HepG2 (cell line): ENCODE measurements around the gene SLC25A20.

Source experiments
- CREB3 ChIP-seq: sonication (generic); formaldehyde crosslinking; IDR thresholded peaks from 2 replicates; pipeline ENCODE4 v1.5.0; 2020; ENCODE audit warnings: missing genetic modification reagents
- CTCF ChIP-seq: sonication (generic); formaldehyde crosslinking; IDR thresholded peaks from 2 replicates; pipeline ENCODE4 v1.5.0; 2020; ENCODE audit warnings: mild to moderate bottlenecking, missing genetic modification reagents, moderate library complexity
- POLR2AphosphoS5 ChIP-seq: IDR thresholded peaks from 2 replicates; pipeline ENCODE4 v1.6.1; 2012; ENCODE audit warnings: low read depth, low read length
- RAD21 ChIP-seq: fragments of 450-650 bp; formaldehyde crosslinking; IDR thresholded peaks from 2 replicates; pipeline ENCODE4 v1.5.0; 2020; ENCODE audit warnings: mild to moderate bottlenecking
- RXRA ChIP-seq: sonication (generic); formaldehyde crosslinking; IDR thresholded peaks from 2 replicates; pipeline ENCODE4 v1.5.1; 2020; ENCODE audit warnings: missing genetic modification reagents
- TF ChIP-seq, protein P1 (sequence below): sonication (generic); formaldehyde crosslinking; IDR thresholded peaks from 2 replicates; pipeline ENCODE4 v1.4.0; 2020; ENCODE audit warnings: mild to moderate bottlenecking, low read depth, missing genetic modification reagents

- TF ChIP-seq RAD21 (CRISPR knock-in tag): no peak
- TF ChIP-seq CTCF: no peak
- TF ChIP-seq RXRA (CRISPR knock-in tag): no peak
- no peak for TF ChIP-seq CREB3
- TF ChIP-seq, protein P1, sequence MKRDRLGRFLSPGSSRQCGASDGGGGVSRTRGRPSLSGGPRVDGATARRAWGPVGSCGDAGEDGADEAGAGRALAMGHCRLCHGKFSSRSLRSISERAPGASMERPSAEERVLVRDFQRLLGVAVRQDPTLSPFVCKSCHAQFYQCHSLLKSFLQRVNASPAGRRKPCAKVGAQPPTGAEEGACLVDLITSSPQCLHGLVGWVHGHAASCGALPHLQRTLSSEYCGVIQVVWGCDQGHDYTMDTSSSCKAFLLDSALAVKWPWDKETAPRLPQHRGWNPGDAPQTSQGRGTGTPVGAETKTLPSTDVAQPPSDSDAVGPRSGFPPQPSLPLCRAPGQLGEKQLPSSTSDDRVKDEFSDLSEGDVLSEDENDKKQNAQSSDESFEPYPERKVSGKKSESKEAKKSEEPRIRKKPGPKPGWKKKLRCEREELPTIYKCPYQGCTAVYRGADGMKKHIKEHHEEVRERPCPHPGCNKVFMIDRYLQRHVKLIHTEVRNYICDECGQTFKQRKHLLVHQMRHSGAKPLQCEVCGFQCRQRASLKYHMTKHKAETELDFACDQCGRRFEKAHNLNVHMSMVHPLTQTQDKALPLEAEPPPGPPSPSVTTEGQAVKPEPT (CRISPR knock-in tag): no peak
- no peak for TF ChIP-seq POLR2AphosphoS5
These were observed 68.0 kb downstream of the SLC25A20 start for GRCh38 chr3:48830715-48831114.
